ENCODE measurements around the gene WDR38. TPM values are rescaled to one million over a fixed set of nuclear protein-coding genes. Genes with fewer than 3 reads are reported as not detected.

Gene WDR38
- polyA plus RNA-seq, 1 donor (not counting 4 experiments of a cell fraction or from before 2014, with no cell fraction given): not detected

DNA sequence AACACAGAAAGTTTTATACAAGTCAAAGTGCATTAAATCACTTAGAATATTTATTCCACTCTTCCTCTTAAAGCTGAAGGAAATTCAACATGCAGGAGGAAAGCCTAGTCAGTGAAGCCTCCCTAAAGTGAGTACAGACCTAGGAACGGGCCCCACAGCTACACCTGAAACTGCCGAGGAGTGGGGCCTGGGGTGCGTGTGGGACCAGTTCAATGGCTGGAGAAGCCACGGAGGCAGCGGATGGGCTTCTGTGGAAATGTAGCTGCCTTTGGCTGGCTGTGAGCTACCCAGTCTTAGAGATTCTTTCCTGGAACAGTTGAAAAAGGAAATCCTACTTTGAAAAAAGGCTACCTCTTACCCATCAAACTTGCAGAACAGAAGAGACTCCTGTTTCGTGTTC is 25.3 kb downstream of the WDR38 start:
- Histone ChIP-seq H2AFZ (ENCODE audit: control insufficient read depth, low read length) (no peak overlapping the region), H3K4me2 (ENCODE audit: control insufficient read depth, extremely low read depth, insufficient read depth, low read depth, low read length) (no peak overlapping the region), H3K79me2 (ENCODE audit: control insufficient read depth, insufficient read depth, low read length) (peaks cover 29% of the 10 kb centered on the region), H4K20me1 (ENCODE audit: control insufficient read depth, extremely low read depth, insufficient read depth, low read length) (peaks cover 16% of the 10 kb centered on the region), H3K9ac (ENCODE audit: control insufficient read depth, extremely low read depth, insufficient read depth, low read length) (no peak overlapping the region), H3K4me1 (ENCODE audit: control insufficient read depth, extremely low read depth, insufficient read depth, low read length) (peaks cover 7% of the 10 kb centered on the region), H3K9me3 (ENCODE audit: control insufficient read depth, low read depth, low read length) (no peaks in the 10 kb centered on the region), H3K4me3 (ENCODE audit: control insufficient read depth in 2 of 3, extremely low read depth in 1 of 3, insufficient read depth in 2 of 3, low read depth in 1 of 3, low read length in 3 of 3) (no peak overlapping the region), H3K27me3 (ENCODE audit: control insufficient read depth, extremely low read depth, insufficient read depth, low read length) (no peaks in the 10 kb centered on the region), H3K27ac (ENCODE audit: control insufficient read depth, insufficient read depth, low read length) (no peak overlapping the region), H3K36me3 (ENCODE audit: control insufficient read depth in 2 of 2, extremely low read depth in 1 of 2, insufficient read depth in 2 of 2, low read length in 2 of 2) (peaks cover 33 to 57% of the 10 kb centered on the region in 2 experiments), H3K9me1 (ENCODE audit: control insufficient read depth, extremely low read depth, insufficient read depth, low read length) (no peaks in the 10 kb centered on the region)
- DNase-seq (ENCODE audit: low read depth, low spot score): no peak
- TF ChIP-seq, protein P1, sequence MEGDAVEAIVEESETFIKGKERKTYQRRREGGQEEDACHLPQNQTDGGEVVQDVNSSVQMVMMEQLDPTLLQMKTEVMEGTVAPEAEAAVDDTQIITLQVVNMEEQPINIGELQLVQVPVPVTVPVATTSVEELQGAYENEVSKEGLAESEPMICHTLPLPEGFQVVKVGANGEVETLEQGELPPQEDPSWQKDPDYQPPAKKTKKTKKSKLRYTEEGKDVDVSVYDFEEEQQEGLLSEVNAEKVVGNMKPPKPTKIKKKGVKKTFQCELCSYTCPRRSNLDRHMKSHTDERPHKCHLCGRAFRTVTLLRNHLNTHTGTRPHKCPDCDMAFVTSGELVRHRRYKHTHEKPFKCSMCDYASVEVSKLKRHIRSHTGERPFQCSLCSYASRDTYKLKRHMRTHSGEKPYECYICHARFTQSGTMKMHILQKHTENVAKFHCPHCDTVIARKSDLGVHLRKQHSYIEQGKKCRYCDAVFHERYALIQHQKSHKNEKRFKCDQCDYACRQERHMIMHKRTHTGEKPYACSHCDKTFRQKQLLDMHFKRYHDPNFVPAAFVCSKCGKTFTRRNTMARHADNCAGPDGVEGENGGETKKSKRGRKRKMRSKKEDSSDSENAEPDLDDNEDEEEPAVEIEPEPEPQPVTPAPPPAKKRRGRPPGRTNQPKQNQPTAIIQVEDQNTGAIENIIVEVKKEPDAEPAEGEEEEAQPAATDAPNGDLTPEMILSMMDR (optimal IDR thresholded peaks at IDR 0.05 in 1 of 3, IDR thresholded peaks at IDR 0.05 in 1 of 3, conservative IDR thresholded peaks at IDR 0.05 in 1 of 3; ENCODE audit: extremely low read depth in 1 of 3, insufficient read depth in 2 of 3, low read length in 3 of 3): no peak
- no peak for TF ChIP-seq EZH2 (IDR thresholded peaks at IDR 0.05; ENCODE audit: low read length)
- no peak for FAIRE-seq
- dilution Hi-C loops (cut with MboI; ENCODE audit: extremely low pct_ligation_motif_present, low sequenced_read_pairs): no loop called here

DNA sequence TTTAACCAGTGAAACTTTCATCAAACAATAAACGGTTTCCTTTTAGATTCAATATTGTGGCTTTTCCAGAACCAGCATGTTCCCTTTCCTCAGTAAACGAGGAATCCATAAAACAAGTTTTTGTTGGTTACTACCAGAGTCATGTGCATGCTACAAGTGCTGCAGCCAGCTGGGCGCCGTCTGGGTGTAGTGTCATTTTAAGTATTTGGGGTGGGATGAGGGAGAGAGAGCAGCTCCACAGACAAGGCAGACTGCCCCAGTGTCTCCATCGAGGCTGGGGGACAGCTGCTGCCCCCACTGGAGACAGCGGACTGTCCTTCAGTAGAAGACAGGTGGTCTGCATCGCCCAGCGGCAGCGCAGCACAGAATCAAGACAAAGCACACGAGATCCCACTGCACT is 26.0 kb downstream of the WDR38 start:
- H3K36me3 ChIP-seq (ENCODE audit: control insufficient read depth in 2 of 2, extremely low read depth in 1 of 2, insufficient read depth in 2 of 2, low read length in 2 of 2): peaks cover 30 to 50% of the 10 kb centered on the region in 2 experiments
- H3K27ac ChIP-seq (ENCODE audit: control insufficient read depth, insufficient read depth, low read length): no peak overlapping the region
- no peaks in the 10 kb centered on the region for H3K4me1 ChIP-seq (ENCODE audit: control insufficient read depth, extremely low read depth, insufficient read depth, low read length)
- DNase-seq (ENCODE audit: low read depth, low spot score) (no peak), FAIRE-seq (no peak)
- H3K4me3 ChIP-seq (ENCODE audit: control insufficient read depth in 2 of 3, extremely low read depth in 1 of 3, insufficient read depth in 2 of 3, low read depth in 1 of 3, low read length in 3 of 3): no peak overlapping the region
- no peak for TF ChIP-seq EZH2 (IDR thresholded peaks at IDR 0.05; ENCODE audit: low read length)
- TF ChIP-seq, protein P1 (optimal IDR thresholded peaks at IDR 0.05 in 1 of 3, IDR thresholded peaks at IDR 0.05 in 1 of 3, conservative IDR thresholded peaks at IDR 0.05 in 1 of 3; ENCODE audit: extremely low read depth in 1 of 3, insufficient read depth in 2 of 3, low read length in 3 of 3): no peak
- no peaks in the 10 kb centered on the region for H3K9me1 ChIP-seq (ENCODE audit: control insufficient read depth, extremely low read depth, insufficient read depth, low read length)
- H3K9ac ChIP-seq (ENCODE audit: control insufficient read depth, extremely low read depth, insufficient read depth, low read length): no peak overlapping the region
- no peak overlapping the region for H3K4me2 ChIP-seq (ENCODE audit: control insufficient read depth, extremely low read depth, insufficient read depth, low read depth, low read length)
- H3K27me3 ChIP-seq (ENCODE audit: control insufficient read depth, extremely low read depth, insufficient read depth, low read length): no peaks in the 10 kb centered on the region
- H2AFZ ChIP-seq (ENCODE audit: control insufficient read depth, low read length): no peak overlapping the region
- H3K9me3 ChIP-seq (ENCODE audit: control insufficient read depth, low read depth, low read length): no peaks in the 10 kb centered on the region
- dilution Hi-C loops (cut with MboI; ENCODE audit: extremely low pct_ligation_motif_present, low sequenced_read_pairs): no loop called here
- peaks cover 22% of the 10 kb centered on the region for H3K79me2 ChIP-seq (ENCODE audit: control insufficient read depth, insufficient read depth, low read length)
- H4K20me1 ChIP-seq (ENCODE audit: control insufficient read depth, extremely low read depth, insufficient read depth, low read length): peaks cover 16% of the 10 kb centered on the region

All from keratinocyte (primary cell).